Rectal smooth muscle tissue (tissue), 1 donor: ENCODE measurements around the gene NTRK2.

ENCODE experiments used
- H3K27ac ChIP-seq: one replicate; pipeline ENCODE4 v1.7.0; 2013; ENCODE audit warnings: low read depth, low read length, inconsistent platforms
- H3K27me3 ChIP-seq: one replicate; pipeline ENCODE4 v1.7.0; 2013; ENCODE audit warnings: low read length; ENCODE audit not compliant: control insufficient read depth, insufficient read depth
- H3K36me3 ChIP-seq: one replicate; pipeline ENCODE4 v1.7.0; 2013; ENCODE audit warnings: low read length; ENCODE audit not compliant: control insufficient read depth, insufficient read depth
- H3K4me1 ChIP-seq: one replicate; pipeline ENCODE4 v1.7.0; 2013; ENCODE audit warnings: low read length; ENCODE audit not compliant: control insufficient read depth, insufficient read depth
- H3K4me3 ChIP-seq: one replicate; pipeline ENCODE4 v1.7.0; 2013; ENCODE audit warnings: low read length
- H3K9ac ChIP-seq: one replicate; pipeline ENCODE4 v1.7.0; 2013; ENCODE audit warnings: low read length

Gene NTRK2

GRCh38 chr9:84694248-84694647, 24.7 kb downstream of the NTRK2 start:
- Histone ChIP-seq H3K27me3 (no peaks in the 10 kb centered on the region), H3K36me3 (no peaks in the 10 kb centered on the region), H3K4me3 (no peak overlapping the region), H3K4me1 (no peaks in the 10 kb centered on the region), H3K9ac (no peak overlapping the region), H3K27ac (no peak overlapping the region)

DNA sequence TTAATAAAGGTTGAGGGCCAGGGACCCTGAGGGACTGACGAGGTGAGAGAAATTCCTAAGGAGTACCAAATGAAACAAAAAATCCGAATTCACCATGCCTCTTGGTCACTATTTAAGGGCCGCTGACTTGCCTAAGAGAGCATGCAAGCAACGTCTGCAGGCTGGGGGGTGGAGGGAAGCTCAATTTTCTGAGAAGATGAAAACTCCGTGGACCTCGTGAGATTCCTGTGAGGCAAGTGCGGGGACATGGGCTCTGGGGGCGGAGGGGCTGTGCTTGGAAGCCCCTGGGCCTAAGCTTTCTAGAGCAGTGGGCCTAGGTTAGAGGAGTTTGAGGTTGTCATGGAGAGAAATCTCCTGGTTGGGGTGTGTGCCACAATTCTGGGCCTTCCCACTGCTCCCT, 27.5 kb downstream of the NTRK2 start:
- no peak overlapping the region for H3K27ac ChIP-seq

GRCh38 chr9:84697509-84698114, 28.1 kb downstream of the NTRK2 start:
- Histone ChIP-seq H3K27ac (no peak overlapping the region), H3K9ac (no peak overlapping the region), H3K36me3 (no peaks in the 10 kb centered on the region)

More for the DNA sequence above, 27.5 kb downstream of the NTRK2 start:
- Histone ChIP-seq H3K4me1 (no peaks in the 10 kb centered on the region), H3K9ac (no peak overlapping the region), H3K4me3 (no peak overlapping the region), H3K36me3 (no peaks in the 10 kb centered on the region), H3K27me3 (no peaks in the 10 kb centered on the region)

DNA sequence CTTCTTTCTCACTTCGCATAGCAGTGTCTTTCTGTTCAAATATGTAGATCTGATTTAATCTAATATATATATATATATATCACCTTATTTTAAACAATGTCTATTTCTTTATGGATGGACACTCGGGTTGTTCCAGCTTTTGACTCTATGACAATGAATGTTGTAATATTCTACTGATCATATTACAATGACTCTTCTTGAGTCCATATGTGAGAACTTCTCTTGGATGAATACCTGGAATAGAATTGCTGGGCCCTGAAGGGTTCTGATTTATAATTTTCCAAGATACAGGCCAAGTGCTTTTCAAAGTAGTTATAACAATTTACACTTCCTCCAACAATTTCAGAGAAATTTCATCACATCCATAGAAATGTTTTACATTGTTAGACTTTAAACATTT, 28.8 kb downstream of the NTRK2 start:
- Histone ChIP-seq H3K27me3 (no peaks in the 10 kb centered on the region), H3K27ac (no peak overlapping the region), H3K4me1 (no peaks in the 10 kb centered on the region), H3K4me3 (no peak overlapping the region), H3K36me3 (no peaks in the 10 kb centered on the region), H3K9ac (no peak overlapping the region)

More at GRCh38 chr9:84697509-84698114, 28.1 kb downstream of the NTRK2 start:
- Histone ChIP-seq H3K4me3 (no peak overlapping the region), H3K27me3 (no peaks in the 10 kb centered on the region), H3K4me1 (no peaks in the 10 kb centered on the region)

GRCh38 chr9:84699984-84700383, 30.5 kb downstream of the NTRK2 start:
- H3K27me3 ChIP-seq, result no peaks in the 10 kb centered on the region
- no peak overlapping the region for H3K4me3 ChIP-seq
- H3K4me1 ChIP-seq, result no peaks in the 10 kb centered on the region
- H3K27ac ChIP-seq, result no peak overlapping the region
- H3K36me3 ChIP-seq, result no peaks in the 10 kb centered on the region
- H3K9ac ChIP-seq, result no peak overlapping the region

DNA sequence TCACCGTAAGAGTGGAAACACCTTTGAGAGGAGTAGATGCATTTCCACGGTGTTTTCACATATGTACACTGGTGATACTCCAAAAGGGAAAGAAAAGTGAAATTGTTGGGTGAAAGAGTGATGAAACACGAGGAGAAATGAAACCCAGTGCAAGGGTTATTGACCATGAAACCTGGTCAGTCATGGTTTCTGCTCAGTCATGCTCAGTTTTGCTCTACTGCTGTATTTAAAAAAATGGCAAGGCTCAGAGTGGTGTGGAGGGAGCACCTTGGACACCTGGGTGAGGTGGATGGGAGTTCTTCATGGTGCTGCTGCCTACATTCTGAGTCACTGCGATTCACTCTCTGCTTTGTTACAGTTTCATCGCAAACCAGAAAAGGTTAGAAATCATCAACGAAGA, 32.3 kb downstream of the NTRK2 start:
- H3K4me3 ChIP-seq, result no peak overlapping the region
- H3K27ac ChIP-seq, result no peak overlapping the region
- no peak overlapping the region for H3K9ac ChIP-seq
- H3K36me3 ChIP-seq, result no peaks in the 10 kb centered on the region
- no peaks in the 10 kb centered on the region for H3K27me3 ChIP-seq
- no peaks in the 10 kb centered on the region for H3K4me1 ChIP-seq

DNA sequence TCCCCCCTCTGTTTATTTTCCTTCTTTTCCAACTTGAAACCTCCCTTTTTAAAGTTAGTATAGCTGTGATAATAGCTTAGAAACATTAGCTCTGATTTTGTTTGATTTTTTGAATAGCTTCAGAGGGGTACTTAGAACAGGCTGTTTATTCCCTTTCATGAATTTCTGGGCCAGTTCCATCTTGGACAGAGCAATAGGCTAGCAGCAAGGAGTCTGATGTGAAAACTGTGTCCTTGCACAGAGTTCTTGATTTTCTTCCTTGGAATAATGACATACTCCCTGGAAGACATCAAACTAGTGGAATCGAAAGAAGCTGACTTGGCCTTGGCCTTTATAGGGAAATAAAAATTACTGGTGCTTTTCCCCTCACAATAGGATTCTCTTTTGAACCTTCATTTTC, 32.9 kb downstream of the NTRK2 start:
- H3K27ac ChIP-seq, result no peak overlapping the region
- H3K9ac ChIP-seq, result no peak overlapping the region
- H3K36me3 ChIP-seq, result no peaks in the 10 kb centered on the region
- H3K27me3 ChIP-seq, result no peaks in the 10 kb centered on the region
- H3K4me3 ChIP-seq, result no peak overlapping the region
- H3K4me1 ChIP-seq, result no peaks in the 10 kb centered on the region

- no peak overlapping the region for H3K9ac ChIP-seq
- H3K27ac ChIP-seq, result no peak overlapping the region
- H3K4me1 ChIP-seq, result no peaks in the 10 kb centered on the region
- no peak overlapping the region for H3K4me3 ChIP-seq
- H3K27me3 ChIP-seq, result no peaks in the 10 kb centered on the region
- no peaks in the 10 kb centered on the region for H3K36me3 ChIP-seq
Observed at GRCh38 chr9:84703793-84704192, 34.3 kb downstream of the NTRK2 start.

DNA sequence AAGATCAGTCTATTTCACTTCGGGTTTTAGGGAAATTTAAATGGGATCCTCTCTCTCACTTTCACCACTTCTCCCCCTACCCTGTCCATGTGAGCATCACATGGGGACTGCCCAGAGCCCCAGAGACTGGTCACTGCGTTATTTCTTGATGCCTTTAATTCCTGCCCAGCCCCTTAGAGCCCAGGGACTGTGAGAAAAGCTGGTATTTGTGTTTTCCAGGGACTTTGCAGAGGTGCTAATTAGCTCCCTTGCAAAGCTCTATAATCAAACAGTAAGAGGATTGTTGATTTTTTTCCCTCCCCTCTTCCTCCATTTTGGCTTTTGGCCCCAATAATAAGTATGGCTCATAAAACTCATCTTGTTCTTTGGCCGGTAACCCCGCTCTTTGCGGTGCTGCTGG, 35.6 kb downstream of the NTRK2 start:
- H3K27me3 ChIP-seq, result no peaks in the 10 kb centered on the region
- no peak overlapping the region for H3K4me3 ChIP-seq
- no peaks in the 10 kb centered on the region for H3K36me3 ChIP-seq
- H3K27ac ChIP-seq, result no peak overlapping the region
- no peaks in the 10 kb centered on the region for H3K4me1 ChIP-seq
- no peak overlapping the region for H3K9ac ChIP-seq

- Histone ChIP-seq H3K36me3 (no peaks in the 10 kb centered on the region), H3K9ac (no peak overlapping the region), H3K27ac (no peak overlapping the region), H3K27me3 (no peaks in the 10 kb centered on the region), H3K4me1 (no peaks in the 10 kb centered on the region), H3K4me3 (no peak overlapping the region)
Observed at GRCh38 chr9:84708400-84708799, 38.9 kb downstream of the NTRK2 start.

DNA sequence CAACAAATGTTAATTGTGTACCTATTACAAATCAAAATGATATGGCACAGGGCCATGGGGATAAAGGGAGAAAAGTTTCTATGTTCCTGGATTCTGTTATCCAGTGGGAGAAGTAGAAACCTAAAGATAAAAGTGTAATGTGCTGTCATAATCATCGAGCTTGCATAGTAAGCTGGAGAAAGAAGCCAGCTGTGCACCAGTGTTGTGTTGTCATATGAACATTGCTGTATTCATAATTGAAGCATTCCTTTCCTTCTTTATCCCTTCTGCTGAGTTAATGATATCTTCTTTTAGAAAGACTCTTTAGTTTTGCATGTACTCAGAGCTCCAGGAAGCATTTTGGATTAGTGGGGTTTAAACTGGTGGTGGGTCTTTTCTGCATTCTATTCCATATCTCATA, 39.5 kb downstream of the NTRK2 start:
- H3K27ac ChIP-seq, result no peak overlapping the region
- no peaks in the 10 kb centered on the region for H3K4me1 ChIP-seq

GRCh38 chr9:84710701-84711397, 41.3 kb downstream of the NTRK2 start:
- H3K9ac ChIP-seq, result no peak overlapping the region
- no peaks in the 10 kb centered on the region for H3K27me3 ChIP-seq
- no peak overlapping the region for H3K27ac ChIP-seq
- no peaks in the 10 kb centered on the region for H3K4me1 ChIP-seq
- H3K36me3 ChIP-seq, result no peaks in the 10 kb centered on the region
- no peak overlapping the region for H3K4me3 ChIP-seq

More for the DNA sequence above, 39.5 kb downstream of the NTRK2 start:
- no peak overlapping the region for H3K4me3 ChIP-seq
- no peak overlapping the region for H3K9ac ChIP-seq
- no peaks in the 10 kb centered on the region for H3K27me3 ChIP-seq
- no peaks in the 10 kb centered on the region for H3K36me3 ChIP-seq

DNA sequence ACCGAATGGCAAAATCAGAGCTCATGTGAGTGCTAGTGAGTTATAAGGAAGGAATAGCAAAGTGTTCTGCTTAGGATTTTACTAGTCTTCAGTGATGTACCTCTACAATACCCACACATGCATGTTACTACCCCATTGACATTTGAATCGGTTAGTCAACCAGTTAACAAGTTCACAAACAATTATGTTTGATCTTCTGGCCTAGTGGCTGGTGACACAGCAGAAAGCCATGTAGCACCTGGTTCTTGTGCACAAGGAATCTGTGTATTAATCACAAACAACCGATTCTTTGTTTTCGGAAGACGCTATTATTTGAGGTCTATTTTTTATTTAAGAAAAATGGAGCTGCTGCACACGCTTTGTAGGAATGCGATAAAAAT, 41.9 kb downstream of the NTRK2 start:
- no peaks in the 10 kb centered on the region for H3K4me1 ChIP-seq
- no peak overlapping the region for H3K27ac ChIP-seq
- no peak overlapping the region for H3K9ac ChIP-seq
- no peaks in the 10 kb centered on the region for H3K27me3 ChIP-seq
- H3K36me3 ChIP-seq, result no peaks in the 10 kb centered on the region
- H3K4me3 ChIP-seq, result no peak overlapping the region
